Measurements from ENCODE around the gene BAIAP2L1.

Gene BAIAP2L1

DNA sequence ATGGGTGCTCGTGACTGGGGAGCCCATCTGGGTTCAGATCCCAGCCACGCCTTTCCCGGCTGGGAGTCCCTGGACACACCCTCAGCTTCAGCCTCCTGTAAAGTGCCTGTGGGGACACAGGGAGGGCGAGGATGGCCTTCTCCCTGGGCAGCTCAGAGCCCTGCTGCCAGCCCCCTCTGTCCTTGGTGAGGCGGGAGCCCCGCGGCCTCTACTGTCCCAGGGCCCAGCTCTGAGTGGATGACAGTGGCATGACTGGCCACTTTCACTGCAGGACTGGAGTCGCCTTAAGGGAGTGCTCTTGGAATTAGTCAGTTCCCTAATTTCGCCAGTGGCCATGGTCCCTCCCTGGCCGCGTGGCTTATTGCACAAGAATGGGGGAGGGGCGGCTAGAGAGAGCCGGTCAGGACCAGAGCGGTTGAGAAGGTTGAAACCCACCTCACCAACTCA lies 114.8 kb downstream of the BAIAP2L1 start:
- peak; percentile 68 for TF ChIP-seq KLF1 (tag by site-specific recombination; IDR thresholded peaks at IDR 0.05)
- TF ChIP-seq ZNF214 (tag by site-specific recombination; IDR thresholded peaks at IDR 0.05; ENCODE audit: borderline replicate concordance), result no peak
- CTCF ChIA-PET, result no interaction called here
- Histone ChIP-seq H3K36me3 (ENCODE audit: control insufficient read depth in 2 of 2, insufficient read depth in 1 of 2, low read length in 2 of 2) (peaks cover 0 to 49% of the 10 kb centered on the region in 2 experiments; a peak in 2 of 3 replicates), H3K4me1 (ENCODE audit: control insufficient read depth, insufficient read depth, low read length) (peaks cover 7% of the 10 kb centered on the region), H3K9me3 (ENCODE audit: control insufficient read depth, insufficient read depth, low read depth, low read length) (no peaks in the 10 kb centered on the region), H3K27ac (ENCODE audit: extremely low read depth, low read depth, low read length) (no peak overlapping the region), H3K4me3 (ENCODE audit: low read depth, low read length) (no peak overlapping the region)
- POLR2A ChIA-PET, result no interaction called here

DNA sequence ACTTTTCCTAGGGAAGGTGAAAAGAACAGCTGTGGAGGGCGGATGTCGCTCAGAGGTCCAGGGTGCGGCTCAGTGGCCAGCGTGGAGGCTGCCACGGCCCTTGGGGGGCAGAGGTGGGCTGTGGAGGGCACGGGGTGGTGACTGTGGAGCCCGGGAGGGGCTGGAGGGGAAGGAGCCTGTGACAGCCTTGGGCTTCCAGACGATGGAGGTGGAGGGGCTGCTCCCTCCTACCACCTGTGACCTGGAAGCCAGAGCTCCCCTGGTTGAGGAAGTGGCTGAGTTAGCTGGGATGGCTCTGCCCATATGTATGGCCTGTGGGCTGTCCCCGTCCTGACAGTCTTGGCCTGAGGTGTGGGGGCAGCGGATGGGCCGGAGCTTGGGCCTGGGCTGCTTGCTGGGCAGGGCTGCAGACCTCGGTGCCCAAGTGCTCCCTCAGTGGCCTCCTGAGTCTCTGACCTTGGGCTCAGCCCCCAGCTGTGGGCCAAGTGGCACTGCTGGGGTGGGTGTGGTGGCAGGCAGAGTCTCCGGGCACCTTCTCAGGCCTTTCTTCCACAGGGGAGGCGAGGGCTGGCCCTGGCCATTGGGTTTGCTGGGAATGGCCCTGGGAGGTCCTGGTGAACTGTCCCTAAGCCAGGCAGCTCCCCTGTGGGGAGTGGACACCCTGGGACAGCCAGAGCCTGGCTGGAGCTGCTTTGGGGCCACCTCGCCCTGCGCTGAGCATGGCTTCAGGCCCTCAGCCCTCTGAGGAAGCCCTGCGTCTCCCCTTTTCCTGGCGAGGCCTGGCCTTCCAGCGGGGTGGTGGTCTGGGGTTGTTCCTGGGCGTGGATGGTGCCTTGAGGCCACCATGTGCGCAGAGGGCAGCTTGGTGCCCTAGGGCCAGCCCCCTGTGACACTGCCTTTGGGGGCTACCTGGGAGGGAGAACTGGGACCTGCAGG lies 115.5 kb downstream of the BAIAP2L1 start:
- TF ChIP-seq PRDM1 (tag by site-specific recombination; IDR thresholded peaks at IDR 0.05), result peak; percentile 35; the same call in 1 of the 2 replicates
- TF ChIP-seq ZNF560 (tag by site-specific recombination; IDR thresholded peaks at IDR 0.05; ENCODE audit: borderline replicate concordance), result no peak
- TF ChIP-seq GLIS1 (tag by site-specific recombination; IDR thresholded peaks at IDR 0.05), result peak; percentile 46
- peak; percentile 33; the same call in 1 of the 2 replicates for TF ChIP-seq GLIS2 (tag by site-specific recombination; IDR thresholded peaks at IDR 0.05)
- peaks cover 12% of the 10 kb centered on the region for H3K4me1 ChIP-seq (ENCODE audit: control insufficient read depth, insufficient read depth, low read length)
- peaks cover 0 to 42% of the 10 kb centered on the region in 2 experiments; a peak in 2 of 3 replicates for H3K36me3 ChIP-seq (ENCODE audit: control insufficient read depth in 2 of 2, insufficient read depth in 1 of 2, low read length in 2 of 2)
- no peaks in the 10 kb centered on the region for H3K9me3 ChIP-seq (ENCODE audit: control insufficient read depth, insufficient read depth, low read depth, low read length)
- no peak overlapping the region for H3K27ac ChIP-seq (ENCODE audit: extremely low read depth, low read depth, low read length)
- no peak overlapping the region for H3K4me3 ChIP-seq (ENCODE audit: low read depth, low read length)
- CTCF ChIA-PET, result interaction anchor here (0.8 kb wide), 1 partner anchor 9 kb away, joined by 3 read pairs; no protein-coding TSS in a partner anchor
- POLR2A ChIA-PET, result interaction anchor here (0.6 to 1.4 kb wide), 2 partner anchors 43 to 116 kb away, joined by 3 to 6 read pairs; partner anchors contain the start of gene BAIAP2L1

DNA sequence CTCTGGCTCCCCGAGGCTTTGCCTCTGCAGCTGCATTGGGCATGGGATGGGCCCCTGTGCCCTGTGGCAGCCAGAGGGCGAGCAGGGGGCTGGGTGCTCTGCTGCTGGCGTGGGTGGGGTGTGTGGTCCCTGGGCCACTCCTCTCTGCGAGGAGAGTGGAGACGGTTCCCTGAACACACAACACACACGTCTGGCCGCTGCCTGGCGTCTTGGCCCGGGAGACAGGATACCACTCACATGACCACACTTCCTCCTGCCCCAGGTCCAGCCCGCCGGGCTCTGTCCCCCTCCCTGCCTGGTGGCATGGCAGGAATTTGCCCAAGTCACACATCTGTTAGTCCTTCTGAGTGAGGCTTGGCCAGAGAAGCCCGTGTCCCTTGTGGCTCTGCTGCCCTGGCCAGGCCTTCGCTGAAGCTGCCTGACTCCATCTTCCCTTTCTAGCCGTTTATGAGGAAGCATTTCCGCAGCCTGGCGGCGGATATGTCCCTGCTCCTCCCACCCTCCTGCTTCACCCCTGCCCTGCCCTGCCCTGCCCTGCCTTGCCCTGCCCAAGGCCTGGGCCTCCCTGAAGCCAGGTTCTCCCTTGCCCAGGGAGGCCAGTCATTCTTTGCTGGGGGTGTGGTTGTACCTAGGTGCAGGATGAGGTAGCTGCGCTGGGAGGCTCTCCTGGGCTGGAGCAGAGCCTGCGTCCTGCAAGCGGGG lies 116.4 kb downstream of the BAIAP2L1 start:
- Histone ChIP-seq H3K27ac (ENCODE audit: extremely low read depth, low read depth, low read length) (0 out of 2 replicates have a peak overlapping the region, but pooled peaks have one; percentile 5), H3K9me3 (ENCODE audit: control insufficient read depth, insufficient read depth, low read depth, low read length) (no peaks in the 10 kb centered on the region), H3K4me3 (ENCODE audit: low read depth, low read length) (no peak overlapping the region), H3K36me3 (ENCODE audit: control insufficient read depth in 2 of 2, insufficient read depth in 1 of 2, low read length in 2 of 2) (peaks cover 0 to 42% of the 10 kb centered on the region in 2 experiments; a peak in 2 of 3 replicates), H3K4me1 (ENCODE audit: control insufficient read depth, insufficient read depth, low read length) (peaks cover 12% of the 10 kb centered on the region)
- ChIA-PET POLR2A (interaction anchor here (1.4 kb wide), 1 partner anchor 117 kb away, joined by 3 read pairs; the partner anchor contains the start of gene BAIAP2L1), CTCF (interaction anchor here (0.8 kb wide), 1 partner anchor 8 kb away, joined by 3 read pairs; no protein-coding TSS in a partner anchor)
- TF ChIP-seq ZNF24 (tag by site-specific recombination; IDR thresholded peaks at IDR 0.05), result no peak
- TF ChIP-seq, protein P1, sequence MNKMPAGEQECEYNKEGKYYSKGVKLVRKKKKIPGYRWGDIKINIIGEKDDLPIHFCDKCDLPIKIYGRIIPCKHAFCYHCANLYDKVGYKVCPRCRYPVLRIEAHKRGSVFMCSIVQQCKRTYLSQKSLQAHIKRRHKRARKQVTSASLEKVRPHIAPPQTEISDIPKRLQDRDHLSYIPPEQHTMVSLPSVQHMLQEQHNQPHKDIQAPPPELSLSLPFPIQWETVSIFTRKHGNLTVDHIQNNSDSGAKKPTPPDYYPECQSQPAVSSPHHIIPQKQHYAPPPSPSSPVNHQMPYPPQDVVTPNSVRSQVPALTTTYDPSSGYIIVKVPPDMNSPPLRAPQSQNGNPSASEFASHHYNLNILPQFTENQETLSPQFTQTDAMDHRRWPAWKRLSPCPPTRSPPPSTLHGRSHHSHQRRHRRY (tag by site-specific recombination; IDR thresholded peaks at IDR 0.05), result no peak
- TF ChIP-seq SP7 (tag by site-specific recombination; IDR thresholded peaks at IDR 0.05), result no peak
- no peak for TF ChIP-seq ZNF701 (tag by site-specific recombination; IDR thresholded peaks at IDR 0.05)
- TF ChIP-seq, protein P2, sequence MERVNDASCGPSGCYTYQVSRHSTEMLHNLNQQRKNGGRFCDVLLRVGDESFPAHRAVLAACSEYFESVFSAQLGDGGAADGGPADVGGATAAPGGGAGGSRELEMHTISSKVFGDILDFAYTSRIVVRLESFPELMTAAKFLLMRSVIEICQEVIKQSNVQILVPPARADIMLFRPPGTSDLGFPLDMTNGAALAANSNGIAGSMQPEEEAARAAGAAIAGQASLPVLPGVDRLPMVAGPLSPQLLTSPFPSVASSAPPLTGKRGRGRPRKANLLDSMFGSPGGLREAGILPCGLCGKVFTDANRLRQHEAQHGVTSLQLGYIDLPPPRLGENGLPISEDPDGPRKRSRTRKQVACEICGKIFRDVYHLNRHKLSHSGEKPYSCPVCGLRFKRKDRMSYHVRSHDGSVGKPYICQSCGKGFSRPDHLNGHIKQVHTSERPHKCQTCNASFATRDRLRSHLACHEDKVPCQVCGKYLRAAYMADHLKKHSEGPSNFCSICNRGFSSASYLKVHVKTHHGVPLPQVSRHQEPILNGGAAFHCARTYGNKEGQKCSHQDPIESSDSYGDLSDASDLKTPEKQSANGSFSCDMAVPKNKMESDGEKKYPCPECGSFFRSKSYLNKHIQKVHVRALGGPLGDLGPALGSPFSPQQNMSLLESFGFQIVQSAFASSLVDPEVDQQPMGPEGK (tag by site-specific recombination; IDR thresholded peaks at IDR 0.05), result peak; percentile 16; the same call in 1 of the 2 replicates
- TF ChIP-seq, protein P3, sequence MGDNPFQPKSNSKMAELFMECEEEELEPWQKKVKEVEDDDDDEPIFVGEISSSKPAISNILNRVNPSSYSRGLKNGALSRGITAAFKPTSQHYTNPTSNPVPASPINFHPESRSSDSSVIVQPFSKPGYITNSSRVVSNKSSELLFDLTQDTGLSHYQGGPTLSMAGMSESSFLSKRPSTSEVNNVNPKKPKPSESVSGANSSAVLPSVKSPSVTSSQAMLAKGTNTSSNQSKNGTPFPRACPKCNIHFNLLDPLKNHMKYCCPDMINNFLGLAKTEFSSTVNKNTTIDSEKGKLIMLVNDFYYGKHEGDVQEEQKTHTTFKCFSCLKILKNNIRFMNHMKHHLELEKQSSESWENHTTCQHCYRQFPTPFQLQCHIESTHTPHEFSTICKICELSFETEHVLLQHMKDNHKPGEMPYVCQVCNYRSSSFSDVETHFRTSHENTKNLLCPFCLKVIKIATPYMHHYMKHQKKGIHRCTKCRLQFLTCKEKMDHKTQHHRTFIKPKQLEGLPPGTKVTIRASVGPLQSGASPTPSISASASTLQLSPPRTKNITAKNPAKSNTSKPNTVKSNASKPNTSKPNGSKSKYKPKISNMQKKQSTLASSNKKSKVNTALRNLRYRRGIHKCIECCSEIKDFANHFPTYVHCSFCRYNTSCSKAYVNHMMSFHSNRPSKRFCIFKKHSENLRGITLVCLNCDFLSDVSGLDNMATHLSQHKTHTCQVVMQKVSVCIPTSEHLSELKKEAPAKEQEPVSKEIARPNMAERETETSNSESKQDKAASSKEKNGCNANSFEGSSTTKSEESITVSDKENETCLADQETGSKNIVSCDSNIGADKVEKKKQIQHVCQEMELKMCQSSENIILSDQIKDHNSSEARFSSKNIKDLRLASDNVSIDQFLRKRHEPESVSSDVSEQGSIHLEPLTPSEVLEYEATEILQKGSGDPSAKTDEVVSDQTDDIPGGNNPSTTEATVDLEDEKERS (tag by site-specific recombination; IDR thresholded peaks at IDR 0.05), result no peak
- TF ChIP-seq, protein P4, sequence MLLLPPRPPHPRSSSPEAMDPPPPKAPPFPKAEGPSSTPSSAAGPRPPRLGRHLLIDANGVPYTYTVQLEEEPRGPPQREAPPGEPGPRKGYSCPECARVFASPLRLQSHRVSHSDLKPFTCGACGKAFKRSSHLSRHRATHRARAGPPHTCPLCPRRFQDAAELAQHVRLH (tag by site-specific recombination; IDR thresholded peaks at IDR 0.05), result no peak
- no peak for TF ChIP-seq ZNF404 (tag by site-specific recombination; IDR thresholded peaks at IDR 0.05)
- 0 out of 2 replicates have a peak, but pooled peaks have one; percentile 11 for TF ChIP-seq GLIS2 (tag by site-specific recombination; IDR thresholded peaks at IDR 0.05)
- no peak for TF ChIP-seq ZNF223 (tag by site-specific recombination; IDR thresholded peaks at IDR 0.05)
- no peak for TF ChIP-seq ZNF76 (tag by site-specific recombination; IDR thresholded peaks at IDR 0.05; ENCODE audit: borderline replicate concordance, low read depth)
- no peak for TF ChIP-seq ZNF837 (tag by site-specific recombination; IDR thresholded peaks at IDR 0.05)
- TF ChIP-seq, protein P5, sequence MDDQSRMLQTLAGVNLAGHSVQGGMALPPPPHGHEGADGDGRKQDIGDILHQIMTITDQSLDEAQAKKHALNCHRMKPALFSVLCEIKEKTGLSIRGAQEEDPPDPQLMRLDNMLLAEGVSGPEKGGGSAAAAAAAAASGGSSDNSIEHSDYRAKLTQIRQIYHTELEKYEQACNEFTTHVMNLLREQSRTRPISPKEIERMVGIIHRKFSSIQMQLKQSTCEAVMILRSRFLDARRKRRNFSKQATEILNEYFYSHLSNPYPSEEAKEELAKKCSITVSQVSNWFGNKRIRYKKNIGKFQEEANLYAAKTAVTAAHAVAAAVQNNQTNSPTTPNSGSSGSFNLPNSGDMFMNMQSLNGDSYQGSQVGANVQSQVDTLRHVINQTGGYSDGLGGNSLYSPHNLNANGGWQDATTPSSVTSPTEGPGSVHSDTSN (CRISPR knock-in tag; IDR thresholded peaks at IDR 0.05), result no peak
- peak; percentile 51 for TF ChIP-seq KLF1 (tag by site-specific recombination; IDR thresholded peaks at IDR 0.05)
- TF ChIP-seq ZNF19 (tag by site-specific recombination; IDR thresholded peaks at IDR 0.05; ENCODE audit: low read depth), result no peak
- no peak for TF ChIP-seq ZEB2 (tag by site-specific recombination; IDR thresholded peaks at IDR 0.05)
